GM23338 (cell line): ENCODE data around the gene ZNF808. TPM values are rescaled to one million over a fixed set of nuclear protein-coding genes. Genes with fewer than 3 reads are reported as not detected.
"Not testable (repeated sequence)": the region's sequence is repeated elsewhere in the genome, so short reads cannot be mapped to it uniquely, and the experiment has no call there.

ENCODE experiments used
- ATAC-seq: fragments of 200-7000 bp; cut with Tn5 transposase; 3 replicates; pipeline ENCODE4 v1.9.1; 2020
- DNase-seq: peaks from one replicate; pipeline ENCODE4 v3.0.0-alpha.2; 2015; ENCODE audit warnings: low spot score
- H2AFZ ChIP-seq: fragments of 200-600 bp; sonication (generic); 2 replicates; pipeline ENCODE4 v1.8.0; 2016; ENCODE audit warnings: antibody characterized with exemption, mild to moderate bottlenecking, moderate library complexity
- H3F3A ChIP-seq: fragments of 200-600 bp; sonication (generic); replicated peaks from 2 replicates; pipeline ENCODE4 v1.8.0; 2017; ENCODE audit warnings: antibody characterized with exemption, mixed run types, low read depth
- H3K27ac ChIP-seq: fragments of 200-600 bp; sonication (generic); 2 replicates; pipeline ENCODE4 v1.6.1; 2016; ENCODE audit warnings: low read depth
- H3K27me3 ChIP-seq: fragments of 200-600 bp; sonication (generic); 2 replicates; pipeline ENCODE4 v1.8.0; 2016; ENCODE audit warnings: mild to moderate bottlenecking, mixed run types, moderate library complexity; ENCODE audit not compliant: insufficient read depth
- H3K36me3 ChIP-seq: fragments of 200-600 bp; sonication (generic); 2 replicates; pipeline ENCODE4 v1.8.0; 2016; ENCODE audit warnings: mild to moderate bottlenecking; ENCODE audit not compliant: insufficient read depth
- H3K4me1 ChIP-seq: fragments of 200-600 bp; sonication (generic); 2 replicates; pipeline ENCODE4 v1.8.0; 2016; ENCODE audit warnings: mild to moderate bottlenecking, moderate library complexity; ENCODE audit not compliant: insufficient read depth
- H3K4me2 ChIP-seq: fragments of 200-600 bp; sonication (generic); 2 replicates; pipeline ENCODE4 v1.7.1; 2017; ENCODE audit warnings: mixed run types
- H3K4me3 ChIP-seq: fragments of 200-600 bp; sonication (generic); 2 replicates; pipeline ENCODE4 v1.6.1; 2016; ENCODE audit warnings: mixed run types
- H3K79me2 ChIP-seq: fragments of 200-600 bp; sonication (generic); replicated peaks from 2 replicates; pipeline ENCODE4 v1.8.0; 2017; ENCODE audit warnings: mild to moderate bottlenecking; ENCODE audit not compliant: insufficient read depth
- H3K9me2 ChIP-seq: fragments of 200-600 bp; sonication (generic); 2 replicates; pipeline ENCODE4 v1.8.0; 2017; ENCODE audit not compliant: insufficient read depth
- H4K20me1 ChIP-seq: fragments of 200-600 bp; sonication (generic); replicated peaks from 2 replicates; pipeline ENCODE4 v1.8.0; 2017; ENCODE audit warnings: mild to moderate bottlenecking; ENCODE audit not compliant: insufficient read depth
- H3K27ac Mint-ChIP-seq: 2 replicates; pipeline ENCODE4 v1.8.0; 2020; ENCODE audit warnings: inconsistent platforms, mild to moderate bottlenecking, moderate library complexity, mixed read lengths
- H3K27me3 Mint-ChIP-seq: 3 replicates; pipeline ENCODE4 v1.8.0; 2022; ENCODE audit warnings: low read depth, mild to moderate bottlenecking, moderate library complexity, mixed read lengths, inconsistent platforms; ENCODE audit not compliant: insufficient read depth, poor library complexity
- H3K36me3 Mint-ChIP-seq: 3 replicates; pipeline ENCODE4 v1.8.0; 2021; ENCODE audit warnings: low read depth, mild to moderate bottlenecking, inconsistent platforms, moderate library complexity, mixed read lengths
- H3K4me1 Mint-ChIP-seq: 3 replicates; pipeline ENCODE4 v1.8.0; 2020; ENCODE audit warnings: mild to moderate bottlenecking, inconsistent platforms, mixed read lengths
- H3K4me3 Mint-ChIP-seq: 3 replicates; pipeline ENCODE4 v1.8.0; 2021; ENCODE audit warnings: moderate library complexity, mild to moderate bottlenecking, inconsistent platforms, mixed read lengths
- H3K9me3 Mint-ChIP-seq: 3 replicates; pipeline ENCODE4 v1.8.0; 2020; ENCODE audit warnings: moderate library complexity, mild to moderate bottlenecking, inconsistent platforms, mixed read lengths
- POLR2AphosphoS5 ChIP-seq: IDR thresholded peaks from 2 replicates; pipeline ENCODE4 v1.6.1; 2016; ENCODE audit warnings: antibody characterized with exemption, low read depth
- ZNF114 ChIP-seq: fragments of 250-450 bp; sonication (Bioruptor Pico); IDR thresholded peaks from 2 replicates; pipeline ENCODE4 v1.5.0; 2020; ENCODE audit warnings: mild to moderate bottlenecking, moderate library complexity
- polyA plus RNA-seq: library from polyadenylated mRNA; unstranded; fragments of >200 nt; fragmentation: Nextera tagmentation; extraction: Ambion mirVana; gene quantifications from 2 replicates; pipeline ENCODE4 v1.2.1, GENCODE V29; 2016
- total RNA-seq: library from RNA; depleted of rRNA; stranded (reverse); fragments of >200 nt; shearing (Covaris generic); gene quantifications from 2 replicates; pipeline ENCODE4 v1.2.3, GENCODE V29; 2014
- TF ChIP-seq, protein P1 (sequence below), 2 experiments: fragments of 200-600 bp in 1 of 2; sonication (generic) in 1 of 2; conservative IDR thresholded peaks; 2 replicates each; pipeline versions ENCODE4 v1.5.1 to v1.6.1; 2016 to 2017; ENCODE audit warnings: antibody characterized with exemption in 2 of 2, low read depth in 2 of 2, mild to moderate bottlenecking in 2 of 2, moderate library complexity in 1 of 2

Gene ZNF808
- total and polyA plus RNA-seq, 2 experiments from 2014 or later = 10.5 to 32.1 TPM

DNA sequence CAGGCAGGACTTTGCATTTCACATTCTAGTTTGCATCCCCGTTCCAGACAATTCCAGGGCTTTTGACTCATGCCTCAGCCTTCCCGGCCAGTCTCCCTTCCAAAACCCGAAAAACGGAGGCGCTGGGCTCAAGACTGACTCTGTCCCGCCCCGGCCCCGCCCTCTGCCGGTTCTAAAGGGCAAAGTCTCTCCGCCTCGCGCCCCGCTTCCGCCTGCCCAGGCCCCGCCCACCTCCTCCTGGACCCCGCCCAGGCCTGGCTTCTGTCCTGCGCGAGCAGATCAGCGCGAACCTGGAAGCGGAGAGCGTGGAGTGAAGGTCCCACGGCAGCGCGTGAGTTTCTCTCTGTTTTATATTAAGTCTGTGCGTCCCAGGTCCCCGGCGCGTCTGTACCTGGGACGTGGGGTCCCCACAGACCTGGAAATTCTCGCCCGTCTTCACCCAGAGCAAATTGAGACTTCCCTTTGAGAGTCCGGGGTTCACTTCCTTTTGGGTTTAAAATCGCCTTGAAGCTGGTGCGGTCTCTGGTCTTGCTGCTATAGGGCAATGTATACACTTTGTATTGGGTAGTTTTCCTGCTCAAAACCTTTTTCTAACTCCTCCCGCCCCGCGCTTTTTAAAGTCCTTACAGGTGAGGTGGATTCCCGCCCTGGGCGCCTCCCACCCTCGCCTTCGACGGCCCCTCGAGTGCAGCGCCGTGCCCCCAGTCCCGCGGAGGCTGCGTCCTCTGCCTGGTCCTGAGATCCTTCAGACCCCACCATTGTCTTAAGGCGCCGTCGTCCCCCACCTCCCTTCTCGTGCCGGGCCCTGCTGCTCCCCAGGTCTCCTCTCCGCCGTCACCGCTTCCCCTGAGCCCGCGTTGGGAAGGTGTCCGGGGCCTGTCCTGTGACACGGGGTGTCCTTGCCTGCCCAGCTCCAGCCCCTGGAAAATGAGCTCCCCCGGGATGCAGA, 73.8 kb downstream of the ZNF808 start:
- Histone ChIP-seq H3K4me2 (peak overlapping the region; percentile 99), H3K27me3 (peaks cover 10% of the 10 kb centered on the region; the same call in 1 of the 2 replicates), H3K79me2 (peaks cover 9% of the 10 kb centered on the region; the same call in 1 of the 2 replicates), H3K4me3 (peak overlapping the region; percentile 85), H3K4me1 (peaks cover 16% of the 10 kb centered on the region), H3K9me2 (no peaks in the 10 kb centered on the region), H2AFZ (peak overlapping the region; percentile 98), H3K27ac (peak overlapping the region; percentile 63; the same call in 1 of the 2 replicates), H3K36me3 (peaks cover 5% of the 10 kb centered on the region; the same call in 1 of the 2 replicates), H3F3A (0 out of 2 replicates have a peak, but pooled peaks cover 3% of the 10 kb centered on the region), H4K20me1 (peaks cover 4% of the 10 kb centered on the region; the same call in 1 of the 2 replicates)
- Mint-ChIP-seq H3K9me3 (peaks cover 16% of the 10 kb centered on the region), H3K36me3 (peaks cover 29% of the 10 kb centered on the region), H3K27me3 (peaks cover 13% of the 10 kb centered on the region), H3K27ac (no peak overlapping the region), H3K4me3 (peak overlapping the region; percentile 78), H3K4me1 (peaks cover 13% of the 10 kb centered on the region)
- TF ChIP-seq ZNF114 (no peak), POLR2AphosphoS5 (peak; percentile 90)
- TF ChIP-seq, protein P1, sequence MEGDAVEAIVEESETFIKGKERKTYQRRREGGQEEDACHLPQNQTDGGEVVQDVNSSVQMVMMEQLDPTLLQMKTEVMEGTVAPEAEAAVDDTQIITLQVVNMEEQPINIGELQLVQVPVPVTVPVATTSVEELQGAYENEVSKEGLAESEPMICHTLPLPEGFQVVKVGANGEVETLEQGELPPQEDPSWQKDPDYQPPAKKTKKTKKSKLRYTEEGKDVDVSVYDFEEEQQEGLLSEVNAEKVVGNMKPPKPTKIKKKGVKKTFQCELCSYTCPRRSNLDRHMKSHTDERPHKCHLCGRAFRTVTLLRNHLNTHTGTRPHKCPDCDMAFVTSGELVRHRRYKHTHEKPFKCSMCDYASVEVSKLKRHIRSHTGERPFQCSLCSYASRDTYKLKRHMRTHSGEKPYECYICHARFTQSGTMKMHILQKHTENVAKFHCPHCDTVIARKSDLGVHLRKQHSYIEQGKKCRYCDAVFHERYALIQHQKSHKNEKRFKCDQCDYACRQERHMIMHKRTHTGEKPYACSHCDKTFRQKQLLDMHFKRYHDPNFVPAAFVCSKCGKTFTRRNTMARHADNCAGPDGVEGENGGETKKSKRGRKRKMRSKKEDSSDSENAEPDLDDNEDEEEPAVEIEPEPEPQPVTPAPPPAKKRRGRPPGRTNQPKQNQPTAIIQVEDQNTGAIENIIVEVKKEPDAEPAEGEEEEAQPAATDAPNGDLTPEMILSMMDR (conservative IDR thresholded peaks at IDR 0.05; ENCODE audit: low read depth in 2 of 2) = peak; percentile 26 to 39; a peak in 3 of 4 replicates
- peak; percentile 97 for DNase-seq
- ATAC-seq = peak; percentile 97

DNA sequence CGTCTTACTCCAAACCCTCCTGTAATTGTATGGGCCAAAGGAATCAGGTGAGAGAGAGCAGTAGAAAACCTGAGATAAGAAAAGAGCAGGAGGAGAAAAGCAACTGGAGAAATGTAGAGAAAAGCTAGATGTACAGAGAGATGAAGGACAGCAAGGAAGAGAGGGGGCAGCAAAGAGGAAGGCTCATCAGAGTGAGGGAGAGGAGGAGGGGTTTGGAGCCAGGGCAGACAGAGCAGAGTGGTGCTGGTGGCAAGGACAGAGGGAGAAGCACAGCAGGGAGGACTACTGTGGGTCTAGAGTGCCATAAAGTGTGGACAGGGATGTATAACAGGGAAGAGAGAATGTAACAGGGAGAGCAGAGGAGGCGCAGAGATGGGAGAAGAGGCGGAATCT, 74.5 kb downstream of the ZNF808 start:
- Histone ChIP-seq H3K4me2 (peak overlapping the region; percentile 99), H2AFZ (peak overlapping the region; percentile 98), H3K4me1 (peaks cover 22% of the 10 kb centered on the region), H3K4me3 (peak overlapping the region; percentile 85)
- H3K4me1 Mint-ChIP-seq = peaks cover 15% of the 10 kb centered on the region
- not testable (repeated sequence) for H4K20me1 ChIP-seq, H3K79me2 ChIP-seq, H3F3A ChIP-seq, H3K36me3 ChIP-seq, H3K9me3 Mint-ChIP-seq, H3K27ac ChIP-seq, H3K27ac Mint-ChIP-seq, H3K9me2 ChIP-seq, H3K27me3 ChIP-seq
- H3K27me3 Mint-ChIP-seq = peaks cover 13% of the 10 kb centered on the region
- peak overlapping the region; percentile 78 for H3K4me3 Mint-ChIP-seq
- TF ChIP-seq, protein P1 (conservative IDR thresholded peaks at IDR 0.05; ENCODE audit: low read depth in 2 of 2) = peak; percentile 42 to 52
- ATAC-seq = peak; percentile 29
- DNase-seq = peak; percentile 36
- peaks cover 22% of the 10 kb centered on the region for H3K36me3 Mint-ChIP-seq
